ENCODE data around the gene RHBDL3.
"Not testable (repeated sequence)": the region's sequence is repeated elsewhere in the genome, so short reads cannot be mapped to it uniquely, and the experiment has no call there.

Gene RHBDL3, protein sequence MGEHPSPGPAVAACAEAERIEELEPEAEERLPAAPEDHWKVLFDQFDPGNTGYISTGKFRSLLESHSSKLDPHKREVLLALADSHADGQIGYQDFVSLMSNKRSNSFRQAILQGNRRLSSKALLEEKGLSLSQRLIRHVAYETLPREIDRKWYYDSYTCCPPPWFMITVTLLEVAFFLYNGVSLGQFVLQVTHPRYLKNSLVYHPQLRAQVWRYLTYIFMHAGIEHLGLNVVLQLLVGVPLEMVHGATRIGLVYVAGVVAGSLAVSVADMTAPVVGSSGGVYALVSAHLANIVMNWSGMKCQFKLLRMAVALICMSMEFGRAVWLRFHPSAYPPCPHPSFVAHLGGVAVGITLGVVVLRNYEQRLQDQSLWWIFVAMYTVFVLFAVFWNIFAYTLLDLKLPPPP

GRCh38 chr17:32265192-32265923 lies at the start of gene RHBDL3:
TSS of gene RHBDL3 (plus strand) at chr17:32265832. CDS start at chr17:32266190, 358 bp downstream.
- DNase-seq (ENCODE audit: low read depth) = no peak

DNA sequence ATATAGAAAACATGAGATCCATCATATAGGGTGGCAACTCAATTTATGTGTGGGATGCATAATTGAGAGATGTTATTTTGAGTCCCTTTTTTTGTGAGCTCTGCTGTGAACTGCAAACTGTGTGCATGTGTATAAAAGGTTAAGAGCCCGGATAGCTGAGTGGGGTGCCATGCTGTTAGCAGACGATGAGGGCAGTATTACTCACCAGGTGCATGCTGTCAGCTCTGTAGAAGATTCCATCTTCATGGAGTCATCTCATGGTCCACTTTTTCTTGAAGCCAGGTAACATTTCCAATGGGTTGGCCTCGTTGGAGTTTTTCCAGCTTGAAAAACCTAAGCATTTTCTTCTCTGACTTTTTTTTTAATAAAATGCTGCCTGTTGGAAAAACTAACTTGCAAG lies 43.0 kb upstream of the RHBDL3 start:
- no peak for DNase-seq (ENCODE audit: low read depth)

GRCh38 chr17:32223703-32224102 lies 41.9 kb upstream of the RHBDL3 start:
- DNase-seq (ENCODE audit: low read depth) = no peak

DNA sequence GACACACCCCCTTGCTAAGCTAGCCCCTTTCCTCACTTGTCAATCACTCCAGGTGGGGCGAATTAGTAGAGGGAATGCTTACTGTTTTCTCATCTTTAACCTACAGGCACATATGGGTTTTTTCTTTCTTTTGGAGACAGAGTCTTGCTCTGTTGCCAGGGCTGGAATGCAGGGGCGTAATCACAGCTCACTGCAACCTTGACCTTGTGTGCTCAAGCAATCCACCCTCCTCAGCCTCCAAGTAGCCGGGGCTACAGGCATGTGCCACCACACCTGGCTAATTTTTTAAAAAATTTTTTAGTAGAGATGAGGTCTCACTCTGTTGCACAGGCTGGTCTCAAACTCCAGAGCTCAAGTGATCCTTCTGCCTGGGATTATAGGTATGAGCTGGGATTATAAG lies 38.7 kb upstream of the RHBDL3 start:
- no peak for DNase-seq (ENCODE audit: low read depth)

GRCh38 chr17:32227910-32228309 lies 37.7 kb upstream of the RHBDL3 start:
- DNase-seq (ENCODE audit: low read depth) = no peak

- no peak for DNase-seq (ENCODE audit: low read depth)
Measured at GRCh38 chr17:32235588-32235987, 30.0 kb upstream of the RHBDL3 start.

GRCh38 chr17:32239456-32239855 lies 26.2 kb upstream of the RHBDL3 start:
- DNase-seq (ENCODE audit: low read depth) = no peak

GRCh38 chr17:32240750-32241149 lies 24.9 kb upstream of the RHBDL3 start:
- DNase-seq (ENCODE audit: low read depth) = no peak

- no peak for DNase-seq (ENCODE audit: low read depth)
Measured at GRCh38 chr17:32241640-32242039, 24.0 kb upstream of the RHBDL3 start.

DNA sequence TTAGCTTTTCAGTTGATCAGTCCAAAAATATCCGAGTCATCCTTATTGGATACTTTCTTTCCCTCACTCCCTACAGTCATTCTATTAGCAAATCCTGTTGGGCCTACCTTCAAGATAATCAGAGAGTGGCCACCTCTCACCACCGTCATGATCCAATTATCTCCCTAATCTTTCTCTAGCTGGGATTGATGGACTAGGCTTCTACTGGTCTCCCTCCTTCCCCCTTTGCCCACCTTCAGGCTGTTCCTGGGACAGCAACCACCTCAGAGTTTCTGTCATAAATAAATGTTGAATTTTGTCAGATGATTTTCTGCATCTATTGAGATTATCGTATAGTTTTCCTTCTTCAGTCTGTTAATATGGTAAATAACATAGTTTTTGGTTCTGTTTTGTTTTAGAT lies 16.2 kb upstream of the RHBDL3 start:
- no peak for DNase-seq (ENCODE audit: low read depth)

DNA sequence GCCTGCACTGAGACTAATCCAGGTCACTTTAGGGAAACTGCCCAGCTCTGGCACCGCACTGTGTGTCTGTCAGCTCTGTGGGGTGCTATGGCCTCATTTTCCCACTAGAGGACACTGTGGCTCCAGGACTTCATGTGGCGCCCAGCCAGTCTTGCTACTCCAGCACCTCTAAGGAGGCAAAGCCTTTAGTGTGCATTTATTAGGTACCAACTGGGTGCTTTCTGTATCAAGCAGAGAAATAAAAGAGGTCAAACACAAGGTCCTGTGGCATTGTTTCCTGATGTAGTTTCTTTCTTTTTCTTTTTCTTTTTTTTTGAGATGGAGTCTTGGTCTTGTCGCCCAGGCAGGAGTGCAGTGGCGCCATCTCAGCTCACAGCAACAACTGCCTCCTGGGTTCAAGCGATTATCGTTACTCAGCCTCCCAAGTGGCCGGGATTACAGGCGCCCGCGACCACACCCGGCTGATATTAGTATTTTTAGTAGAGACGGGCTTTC lies 12.5 kb upstream of the RHBDL3 start:
- peak; percentile 23 for DNase-seq (ENCODE audit: low read depth)

GRCh38 chr17:32256012-32256700 lies 9.5 kb upstream of the RHBDL3 start:
- DNase-seq (ENCODE audit: low read depth) = no peak

DNA sequence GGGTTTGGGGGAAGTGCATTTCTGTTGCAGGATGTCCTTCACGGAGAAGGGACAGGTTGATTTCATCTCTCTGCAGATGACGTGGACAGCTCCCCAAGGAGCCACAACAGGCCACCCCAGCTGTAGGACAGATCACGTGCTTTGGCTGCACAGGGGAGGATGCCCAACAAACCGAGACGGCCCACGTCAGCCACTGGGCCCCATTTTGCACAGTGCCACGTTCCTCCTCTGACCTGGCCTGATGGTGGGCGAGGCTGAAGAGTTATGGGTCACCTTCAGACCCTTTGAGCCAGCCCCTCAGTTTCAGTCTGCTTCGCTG lies 9.0 kb upstream of the RHBDL3 start:
- no peak for DNase-seq (ENCODE audit: low read depth)

DNA sequence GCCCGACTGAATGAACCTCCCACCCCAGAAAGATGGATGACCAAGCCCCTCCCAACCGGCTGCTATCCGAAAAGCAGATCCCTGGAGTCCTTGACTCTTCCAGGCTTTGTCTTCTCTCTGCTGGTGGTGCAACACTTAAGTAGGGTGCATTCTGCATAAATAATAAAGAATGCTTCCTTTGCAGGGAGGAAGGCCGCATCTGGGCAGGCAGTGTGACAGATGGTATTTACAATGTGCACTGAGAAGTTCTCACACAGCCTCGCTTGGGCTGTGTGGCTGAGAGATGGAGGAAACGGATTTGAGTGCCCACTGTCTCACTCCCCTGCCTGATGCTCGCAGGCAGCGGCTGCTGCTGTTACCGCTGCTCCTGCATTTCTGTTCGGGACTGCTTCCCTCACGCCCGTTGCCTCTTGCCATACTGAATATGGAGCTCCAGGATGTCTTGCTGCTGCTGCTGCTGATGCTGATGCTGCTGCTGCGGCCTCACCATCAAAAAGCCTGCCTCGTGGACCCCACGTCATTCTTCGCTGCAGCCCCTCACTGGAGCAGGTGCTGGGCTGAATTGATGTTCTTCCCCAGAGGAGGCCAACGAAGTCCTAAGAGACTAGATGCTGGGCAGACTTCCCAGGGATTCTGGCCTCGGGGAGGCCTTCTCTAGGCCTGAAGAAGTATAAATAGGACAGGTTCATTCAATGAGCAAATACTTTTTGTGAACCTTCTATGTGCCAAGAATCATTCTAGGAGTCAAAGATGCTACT lies 7.1 kb upstream of the RHBDL3 start:
- DNase-seq (ENCODE audit: low read depth) = no peak

- DNase-seq (ENCODE audit: low read depth) = no peak
Measured at GRCh38 chr17:32259586-32259985, 6.0 kb upstream of the RHBDL3 start.

DNA sequence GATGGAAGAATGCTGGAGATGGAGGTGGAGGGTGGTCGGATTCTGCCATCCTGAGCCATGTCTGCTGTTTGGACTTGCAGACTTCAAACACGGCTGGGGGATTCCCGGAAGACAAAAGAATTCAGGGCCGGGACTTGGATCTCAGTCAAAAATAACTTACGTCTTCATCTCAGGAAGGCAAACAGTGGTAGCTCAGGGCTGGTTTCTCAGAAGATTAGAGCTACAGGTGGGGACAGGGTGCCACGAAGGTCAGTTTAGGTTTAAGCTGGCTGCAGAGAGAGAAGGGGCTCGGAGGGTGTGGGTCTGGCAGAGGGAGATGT lies 4.3 kb upstream of the RHBDL3 start:
- DNase-seq (ENCODE audit: low read depth) = no peak

DNA sequence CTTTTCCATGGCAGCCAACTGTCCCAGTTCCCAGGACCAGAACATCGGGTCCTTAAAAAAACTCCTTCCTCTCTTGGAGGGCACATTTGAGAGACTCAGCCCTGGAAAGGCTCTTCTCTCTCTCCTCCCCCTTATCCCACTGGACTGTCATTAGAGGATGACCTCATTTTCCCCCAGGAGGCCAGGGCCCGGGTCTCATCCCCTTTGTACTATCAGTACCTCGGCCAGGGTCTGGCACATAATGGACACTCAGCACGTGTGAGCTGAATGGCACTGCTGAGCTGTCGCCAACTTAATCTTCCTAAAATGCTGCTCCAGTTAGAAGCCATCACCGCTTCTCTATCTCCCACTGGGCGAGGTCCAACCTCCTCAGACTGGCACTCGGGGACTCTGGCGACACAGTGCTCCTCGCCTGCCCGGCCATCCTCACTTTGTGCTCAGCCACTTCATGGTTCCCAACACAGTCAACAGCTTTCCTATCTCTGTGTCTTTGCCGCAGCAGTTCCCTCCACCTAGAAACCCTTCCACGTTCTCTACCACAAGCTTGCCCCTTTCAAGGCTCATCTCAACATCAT lies 3.6 kb upstream of the RHBDL3 start:
- DNase-seq (ENCODE audit: low read depth) = no peak

DNA sequence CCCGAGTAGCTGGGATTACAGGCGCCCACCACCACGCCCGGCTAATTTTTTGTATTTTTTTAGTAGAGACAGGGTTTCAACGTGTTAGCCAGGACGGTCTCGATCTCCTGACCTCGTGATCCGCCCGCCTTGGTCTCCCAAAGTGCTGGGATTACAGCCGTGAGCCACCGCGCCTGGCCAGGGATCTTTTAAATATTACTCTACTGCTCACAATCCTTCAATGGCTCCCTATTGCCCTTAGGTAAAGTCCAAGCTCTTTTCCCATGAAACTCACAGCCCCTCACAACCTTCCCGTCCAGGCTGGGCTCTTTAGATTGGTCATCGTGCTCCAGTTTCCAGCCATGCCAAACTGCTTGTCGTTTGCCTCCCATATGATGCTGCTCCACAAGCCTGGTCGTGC lies 2.1 kb upstream of the RHBDL3 start:
- DNase-seq (ENCODE audit: low read depth) = not testable (repeated sequence)

DNA sequence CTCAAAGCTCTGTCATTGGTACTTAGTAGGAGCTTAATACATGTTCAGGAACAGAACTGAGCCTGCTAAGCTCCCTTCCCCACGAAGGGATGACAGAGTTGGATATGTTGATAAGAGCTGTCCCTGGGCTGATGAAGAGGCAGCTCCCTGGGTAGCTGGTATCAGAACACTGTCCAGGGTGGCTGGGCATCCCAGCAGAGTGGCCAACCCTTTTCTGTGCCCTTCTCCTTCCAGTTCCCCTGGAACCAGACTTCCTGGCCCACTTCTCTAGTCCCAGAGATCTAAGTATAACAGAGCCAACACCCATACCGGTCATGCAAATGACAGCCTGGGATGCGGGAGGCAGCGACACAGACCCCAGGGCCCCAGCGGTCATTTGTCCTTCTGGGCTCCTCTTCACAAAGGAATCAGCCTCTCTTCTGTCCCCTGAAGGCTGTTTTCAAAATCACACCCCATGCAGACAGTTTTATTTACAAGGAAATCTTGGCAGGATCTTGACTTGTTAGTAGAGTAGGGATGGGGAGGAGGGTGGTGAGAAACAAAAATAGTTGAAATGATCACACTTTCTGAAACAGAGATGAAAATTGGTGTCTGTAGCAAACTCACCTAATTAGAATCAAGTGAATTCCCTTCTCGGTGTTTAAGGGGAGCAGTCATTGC lies 1.4 kb upstream of the RHBDL3 start:
- no peak for DNase-seq (ENCODE audit: low read depth)

DNA sequence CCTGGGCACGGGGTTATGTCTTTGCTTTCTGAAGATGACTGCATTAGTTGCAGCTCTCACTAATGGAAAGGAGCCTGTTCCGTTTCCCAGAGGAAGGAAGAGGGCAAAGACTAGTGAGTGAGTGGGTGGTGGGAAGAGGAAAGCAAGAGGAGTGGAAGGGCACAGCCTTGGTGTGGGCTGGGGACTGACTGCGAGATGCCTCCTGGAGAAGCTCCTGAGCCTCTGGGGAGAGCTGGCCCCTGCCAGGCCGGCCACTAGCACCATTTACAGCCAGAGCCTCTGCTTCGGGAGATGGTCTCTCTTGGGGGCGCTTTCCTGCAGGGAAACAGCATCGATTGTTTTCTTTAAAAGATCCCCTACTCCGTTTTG lies 825 bp upstream of the RHBDL3 start:
- DNase-seq (ENCODE audit: low read depth) = no peak

DNA sequence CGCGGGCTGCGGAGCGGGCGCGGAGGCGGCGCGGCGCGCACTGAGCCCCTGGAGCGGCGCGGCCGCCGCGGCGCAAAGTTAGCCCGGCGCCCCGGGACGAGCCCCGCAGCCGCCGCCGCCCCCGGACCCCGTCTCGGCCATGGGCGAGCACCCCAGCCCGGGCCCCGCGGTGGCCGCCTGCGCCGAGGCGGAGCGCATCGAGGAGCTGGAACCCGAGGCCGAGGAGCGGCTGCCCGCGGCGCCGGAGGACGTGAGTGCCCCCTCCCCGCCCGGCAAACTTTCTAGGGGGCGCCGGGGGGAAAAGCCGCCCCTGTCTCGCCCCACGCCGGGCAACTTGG lies 388 bp downstream of the RHBDL3 start:
- no peak for DNase-seq (ENCODE audit: low read depth)

All from T-helper 22 cell (primary cell).